ENCODE results near the gene ADAMTS19.

The ADAMTS19 gene

DNA sequence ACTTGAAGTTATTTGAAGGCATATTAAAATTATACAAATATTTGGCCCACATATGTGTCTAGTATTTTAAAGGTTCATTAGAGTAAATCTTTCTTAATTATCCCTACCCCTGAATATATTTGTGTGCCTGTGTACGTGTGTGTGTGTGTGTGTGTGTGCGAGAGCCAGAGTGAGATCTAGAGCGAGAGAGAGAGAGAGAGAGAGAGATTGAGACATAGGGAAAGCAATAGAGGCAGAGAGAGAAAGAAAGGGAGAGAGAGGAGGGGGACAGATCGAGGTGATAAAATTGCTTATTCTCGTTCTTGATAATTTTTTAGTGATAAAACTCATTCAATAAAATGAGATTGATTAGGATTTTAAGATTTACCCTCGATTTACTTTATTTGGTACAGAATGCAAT, 47.4 kb downstream of the ADAMTS19 start:
- TF ChIP-seq, protein P1, sequence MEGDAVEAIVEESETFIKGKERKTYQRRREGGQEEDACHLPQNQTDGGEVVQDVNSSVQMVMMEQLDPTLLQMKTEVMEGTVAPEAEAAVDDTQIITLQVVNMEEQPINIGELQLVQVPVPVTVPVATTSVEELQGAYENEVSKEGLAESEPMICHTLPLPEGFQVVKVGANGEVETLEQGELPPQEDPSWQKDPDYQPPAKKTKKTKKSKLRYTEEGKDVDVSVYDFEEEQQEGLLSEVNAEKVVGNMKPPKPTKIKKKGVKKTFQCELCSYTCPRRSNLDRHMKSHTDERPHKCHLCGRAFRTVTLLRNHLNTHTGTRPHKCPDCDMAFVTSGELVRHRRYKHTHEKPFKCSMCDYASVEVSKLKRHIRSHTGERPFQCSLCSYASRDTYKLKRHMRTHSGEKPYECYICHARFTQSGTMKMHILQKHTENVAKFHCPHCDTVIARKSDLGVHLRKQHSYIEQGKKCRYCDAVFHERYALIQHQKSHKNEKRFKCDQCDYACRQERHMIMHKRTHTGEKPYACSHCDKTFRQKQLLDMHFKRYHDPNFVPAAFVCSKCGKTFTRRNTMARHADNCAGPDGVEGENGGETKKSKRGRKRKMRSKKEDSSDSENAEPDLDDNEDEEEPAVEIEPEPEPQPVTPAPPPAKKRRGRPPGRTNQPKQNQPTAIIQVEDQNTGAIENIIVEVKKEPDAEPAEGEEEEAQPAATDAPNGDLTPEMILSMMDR (IDR thresholded peaks at IDR 0.05; ENCODE audit: control insufficient read depth, insufficient read depth, low read depth, low read length, missing control alignments) = no peak
- DNase-seq (ENCODE audit: low read depth) = no peak
- H3K4me3 ChIP-seq (ENCODE audit: control insufficient read depth, low read depth, low read length) = no peak overlapping the region

GRCh38 chr5:129508606-129509005, 48.5 kb downstream of the ADAMTS19 start:
- TF ChIP-seq, protein P1 (IDR thresholded peaks at IDR 0.05; ENCODE audit: control insufficient read depth, insufficient read depth, low read depth, low read length, missing control alignments) = no peak
- no peak for DNase-seq (ENCODE audit: low read depth)
- no peak overlapping the region for H3K4me3 ChIP-seq (ENCODE audit: control insufficient read depth, low read depth, low read length)

- TF ChIP-seq, protein P1 (IDR thresholded peaks at IDR 0.05; ENCODE audit: control insufficient read depth, insufficient read depth, low read depth, low read length, missing control alignments) = no peak
- no peak for DNase-seq (ENCODE audit: low read depth)
- H3K4me3 ChIP-seq (ENCODE audit: control insufficient read depth, low read depth, low read length) = no peak overlapping the region
These were observed 49.4 kb downstream of the ADAMTS19 start for GRCh38 chr5:129509363-129509975.

- TF ChIP-seq, protein P1 (IDR thresholded peaks at IDR 0.05; ENCODE audit: control insufficient read depth, insufficient read depth, low read depth, low read length, missing control alignments) = no peak
- no peak overlapping the region for H3K4me3 ChIP-seq (ENCODE audit: control insufficient read depth, low read depth, low read length)
- DNase-seq (ENCODE audit: low read depth) = no peak
These were observed 51.2 kb downstream of the ADAMTS19 start for GRCh38 chr5:129511291-129511690.

DNA sequence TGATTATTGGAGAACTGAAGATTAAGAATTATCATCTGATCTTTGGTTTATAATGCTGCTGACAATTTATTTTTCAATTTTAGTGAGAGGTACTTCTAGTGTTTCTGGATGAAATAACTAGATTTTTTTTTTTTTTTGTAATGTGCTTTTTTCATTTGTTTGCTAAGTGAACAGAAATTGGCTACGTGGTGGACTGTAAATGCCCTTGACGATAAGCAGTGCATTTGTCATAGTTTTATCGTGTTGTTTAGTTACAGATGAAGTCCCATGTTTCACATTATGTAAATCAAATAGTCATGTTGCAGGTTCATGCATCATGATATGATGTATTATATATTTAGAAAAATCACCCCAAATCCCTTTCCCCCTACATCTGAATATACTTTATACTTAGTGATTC, 81.0 kb downstream of the ADAMTS19 start:
- TF ChIP-seq, protein P1 (IDR thresholded peaks at IDR 0.05; ENCODE audit: control insufficient read depth, insufficient read depth, low read depth, low read length, missing control alignments) = no peak
- no peak for DNase-seq (ENCODE audit: low read depth)
- no peak overlapping the region for H3K4me3 ChIP-seq (ENCODE audit: control insufficient read depth, low read depth, low read length)

DNA sequence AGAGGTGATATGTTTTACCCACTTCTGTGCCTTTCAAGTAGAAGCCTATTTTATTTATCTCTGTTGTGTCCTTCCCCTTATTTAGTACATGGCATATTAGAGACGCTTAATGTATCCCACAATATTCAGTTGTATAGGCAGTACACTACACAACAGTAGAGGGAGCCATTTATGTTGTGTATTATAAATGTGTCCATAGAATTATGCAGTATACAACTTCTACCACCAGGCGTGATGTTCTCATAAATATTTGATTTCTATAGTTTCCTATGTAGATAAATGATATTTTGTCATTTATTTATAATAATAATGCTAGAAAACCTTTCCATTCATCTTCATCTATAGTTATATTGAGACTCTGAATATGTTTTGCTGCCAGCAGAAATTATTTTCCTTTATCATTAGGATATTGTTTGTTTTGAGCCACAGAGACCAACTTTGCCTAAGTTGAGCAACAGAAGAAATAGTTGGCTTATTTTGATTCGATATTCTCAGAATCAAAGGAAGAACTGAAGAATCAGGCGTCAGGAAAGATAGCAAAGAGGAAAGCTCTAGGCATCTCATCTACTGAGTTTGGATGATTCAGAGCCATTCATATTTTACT, 81.7 kb downstream of the ADAMTS19 start:
- no peak for DNase-seq (ENCODE audit: low read depth)
- H3K4me3 ChIP-seq (ENCODE audit: control insufficient read depth, low read depth, low read length) = no peak overlapping the region

More for the DNA sequence above, 81.7 kb downstream of the ADAMTS19 start:
- TF ChIP-seq, protein P1 (IDR thresholded peaks at IDR 0.05; ENCODE audit: control insufficient read depth, insufficient read depth, low read depth, low read length, missing control alignments) = no peak

All from AG09309 (cell line).